Thyroid gland (tissue), 4 donors: ENCODE data around the gene LY6G5B.

Experiments used
- POLR2A ChIP-seq, 2 donors: fragments of 450-650 bp; IDR thresholded peaks; one replicate each; pipeline ENCODE4 v1.6.1; 2017; ENCODE audit warnings: antibody characterized with exemption in 2 of 2, mild to moderate bottlenecking in 2 of 2, moderate library complexity in 1 of 2
- TF ChIP-seq, protein P1 (sequence below), 6 experiments: fragments of 200-600 bp in 3 of 6; fragments of 450-650 bp in 3 of 6; sonication (generic) in 3 of 6; IDR thresholded peaks; one replicate each; pipeline ENCODE4 v1.5.1; 2016 to 2019; ENCODE audit warnings: antibody characterized with exemption in 6 of 6, mild to moderate bottlenecking in 2 of 6, inconsistent platforms in 1 of 6, moderate library complexity in 1 of 6

DNA sequence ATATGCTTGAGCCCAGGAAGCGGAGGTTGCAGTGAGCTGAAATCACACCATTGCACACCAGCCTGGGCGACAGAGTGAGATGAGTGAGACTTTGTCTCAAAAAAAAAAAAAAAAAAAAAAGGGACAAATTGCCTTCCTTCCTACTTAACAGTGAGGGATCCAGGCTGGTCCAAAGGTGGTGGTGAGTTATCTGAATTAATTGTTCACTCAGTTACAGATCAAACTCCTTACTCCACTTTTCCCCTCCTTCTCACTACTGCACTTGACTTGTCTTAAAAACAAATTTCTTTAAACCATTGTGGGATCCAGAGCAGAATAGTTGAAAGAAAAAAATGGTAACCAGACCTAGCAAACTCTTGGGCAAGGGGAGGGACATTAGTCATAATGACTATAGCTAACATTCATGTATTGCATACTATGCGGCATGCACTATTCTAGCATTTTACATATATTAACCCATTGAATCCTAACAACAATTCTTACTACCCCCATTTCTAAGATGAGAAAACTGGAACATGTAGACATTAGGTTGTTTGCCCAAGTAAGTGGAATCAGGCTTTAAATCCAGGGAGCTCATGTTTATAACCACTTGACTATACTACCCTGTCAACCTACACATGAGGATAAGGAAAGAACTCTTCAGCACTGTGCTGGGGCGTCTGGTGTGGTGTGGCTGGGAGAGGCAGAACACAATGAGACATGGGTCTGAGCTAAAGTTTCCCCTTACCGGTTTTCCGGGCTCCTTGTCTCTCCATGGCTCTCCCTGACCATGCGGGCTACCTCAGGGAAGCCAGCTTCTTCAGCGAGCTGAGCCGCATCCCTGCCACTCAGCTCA lies 6.4 kb upstream of the LY6G5B start:
- TF ChIP-seq, protein P1, sequence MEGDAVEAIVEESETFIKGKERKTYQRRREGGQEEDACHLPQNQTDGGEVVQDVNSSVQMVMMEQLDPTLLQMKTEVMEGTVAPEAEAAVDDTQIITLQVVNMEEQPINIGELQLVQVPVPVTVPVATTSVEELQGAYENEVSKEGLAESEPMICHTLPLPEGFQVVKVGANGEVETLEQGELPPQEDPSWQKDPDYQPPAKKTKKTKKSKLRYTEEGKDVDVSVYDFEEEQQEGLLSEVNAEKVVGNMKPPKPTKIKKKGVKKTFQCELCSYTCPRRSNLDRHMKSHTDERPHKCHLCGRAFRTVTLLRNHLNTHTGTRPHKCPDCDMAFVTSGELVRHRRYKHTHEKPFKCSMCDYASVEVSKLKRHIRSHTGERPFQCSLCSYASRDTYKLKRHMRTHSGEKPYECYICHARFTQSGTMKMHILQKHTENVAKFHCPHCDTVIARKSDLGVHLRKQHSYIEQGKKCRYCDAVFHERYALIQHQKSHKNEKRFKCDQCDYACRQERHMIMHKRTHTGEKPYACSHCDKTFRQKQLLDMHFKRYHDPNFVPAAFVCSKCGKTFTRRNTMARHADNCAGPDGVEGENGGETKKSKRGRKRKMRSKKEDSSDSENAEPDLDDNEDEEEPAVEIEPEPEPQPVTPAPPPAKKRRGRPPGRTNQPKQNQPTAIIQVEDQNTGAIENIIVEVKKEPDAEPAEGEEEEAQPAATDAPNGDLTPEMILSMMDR (IDR thresholded peaks at IDR 0.05): no peak
- no peak for TF ChIP-seq POLR2A (IDR thresholded peaks at IDR 0.05)
